CD4-positive, CD25-positive, alpha-beta regulatory T cell (primary cell): Measurements from ENCODE around the gene GCA. TPM values are rescaled to one million over a fixed set of nuclear protein-coding genes. Genes with fewer than 3 reads are reported as not detected.

Experiments used
- ATAC-seq, 2 donors: fragments of 150-1000 bp; cut with Tn5 transposase; one replicate each; pipeline ENCODE4 v1.10.0; 2021; ENCODE audit warnings: low read depth in 2 of 2, moderate number of reproducible peaks in 2 of 2, moderate library complexity in 1 of 2
- DNase-seq, 3 donors: peaks; one replicate each; pipeline versions ENCODE4 v3.0.0 to v3.0.0-alpha.2; 2012 to 2022; ENCODE audit warnings: mixed read lengths in 1 of 3
- H3K27ac ChIP-seq: one replicate; pipeline ENCODE4 v1.7.0; 2013; ENCODE audit warnings: mild to moderate bottlenecking, low read length; ENCODE audit not compliant: insufficient read depth, poor library complexity, severe bottlenecking
- H3K27me3 ChIP-seq: one replicate; pipeline ENCODE4 v1.7.0; 2013; ENCODE audit warnings: low read length; ENCODE audit not compliant: control insufficient read depth, insufficient read depth
- H3K36me3 ChIP-seq: one replicate; pipeline ENCODE4 v1.7.0; 2013; ENCODE audit warnings: mild to moderate bottlenecking, low read length, moderate library complexity; ENCODE audit not compliant: control insufficient read depth, insufficient read depth
- H3K4me1 ChIP-seq: 2 replicates; pipeline ENCODE4 v1.7.0; 2013; ENCODE audit warnings: mild to moderate bottlenecking, low read length; ENCODE audit not compliant: insufficient read depth, control insufficient read depth, poor library complexity, severe bottlenecking
- H3K4me3 ChIP-seq: one replicate; pipeline ENCODE4 v1.7.0; 2013; ENCODE audit warnings: low read depth, mild to moderate bottlenecking, low read length, moderate library complexity
- H3K9me3 ChIP-seq, 2 experiments: 1 replicate in 1 of 2; 2 replicates in 1 of 2; pipeline ENCODE4 v1.7.0; 2013; ENCODE audit warnings: low read length in 2 of 2, mild to moderate bottlenecking in 1 of 2, moderate library complexity in 1 of 2; ENCODE audit not compliant: control insufficient read depth in 2 of 2
- H3K27ac Mint-ChIP-seq, 3 donors: one replicate each; pipeline ENCODE4 v1.8.0; 2020 to 2022; ENCODE audit warnings: mild to moderate bottlenecking in 3 of 3, mixed read lengths in 3 of 3, moderate library complexity in 2 of 3
- H3K27me3 Mint-ChIP-seq: one replicate; pipeline ENCODE4 v1.8.0; 2022; ENCODE audit warnings: mild to moderate bottlenecking, mixed read lengths
- H3K36me3 Mint-ChIP-seq: one replicate; pipeline ENCODE4 v1.8.0; 2020; ENCODE audit warnings: mixed read lengths
- H3K4me1 Mint-ChIP-seq, 4 donors: one replicate each; pipeline ENCODE4 v1.8.0; 2020 to 2022; ENCODE audit warnings: mixed read lengths in 4 of 4, mild to moderate bottlenecking in 1 of 4
- H3K4me3 Mint-ChIP-seq, 4 donors: one replicate each; pipeline ENCODE4 v1.8.0; 2020 to 2022; ENCODE audit warnings: mild to moderate bottlenecking in 4 of 4, mixed read lengths in 4 of 4, moderate library complexity in 3 of 4
- H3K9me3 Mint-ChIP-seq, 7 donors: one replicate each; pipeline ENCODE4 v1.8.0; 2020 to 2022; ENCODE audit warnings: mixed read lengths in 7 of 7, mild to moderate bottlenecking in 3 of 7, moderate library complexity in 2 of 7
- polyA plus RNA-seq, 4 donors: library from polyadenylated mRNA; unstranded; fragments of 300-500 nt; fragmentation: Illumina TruSeq; gene quantifications; one replicate each; pipeline ENCODE4 v1.2.3, GENCODE V29; 2021
- total RNA-seq: library from RNA; stranded (reverse); gene quantifications from one replicate; pipeline ENCODE4 v1.2.3, GENCODE V29; 2022

The GCA gene
- total and polyA plus RNA-seq, 5 donors from 2014 or later, result 12.1 to 27.3 (median 25.8) TPM

- Mint-ChIP-seq H3K9me3 (peaks cover 0 to 3% (median 0%) of the 10 kb centered on the region in 7 donors), H3K27ac (no peak overlapping the region), H3K4me1 (no peaks in the 10 kb centered on the region), H3K27me3 (peaks cover 10% of the 10 kb centered on the region), H3K4me3 (no peak overlapping the region), H3K36me3 (no peaks in the 10 kb centered on the region)
- Histone ChIP-seq H3K36me3 (no peaks in the 10 kb centered on the region), H3K4me3 (no peak overlapping the region), H3K27me3 (peaks cover 1% of the 10 kb centered on the region), H3K4me1 (no peaks in the 10 kb centered on the region), H3K9me3 (no peaks in the 10 kb centered on the region), H3K27ac (no peak overlapping the region)
- ATAC-seq (no peak), DNase-seq (no peak)
Observed at GRCh38 chr2:162390801-162391200, 46.9 kb downstream of the GCA start.

- Mint-ChIP-seq H3K9me3 (no peaks in the 10 kb centered on the region), H3K4me3 (no peak overlapping the region), H3K4me1 (no peaks in the 10 kb centered on the region), H3K27ac (no peak overlapping the region), H3K36me3 (no peaks in the 10 kb centered on the region), H3K27me3 (no peaks in the 10 kb centered on the region)
- no peak overlapping the region for H3K4me3 ChIP-seq
- H3K27ac ChIP-seq, result no peak overlapping the region
- no peaks in the 10 kb centered on the region for H3K36me3 ChIP-seq
- no peaks in the 10 kb centered on the region for H3K9me3 ChIP-seq
- ATAC-seq, result no peak
- no peaks in the 10 kb centered on the region for H3K4me1 ChIP-seq
- H3K27me3 ChIP-seq, result no peaks in the 10 kb centered on the region
- no peak for DNase-seq
Observed at GRCh38 chr2:162400336-162400735, 56.4 kb downstream of the GCA start.

GRCh38 chr2:162401871-162402270, 57.9 kb downstream of the GCA start:
- DNase-seq (no peak), ATAC-seq (no peak)
- Histone ChIP-seq H3K4me1 (no peaks in the 10 kb centered on the region), H3K36me3 (no peaks in the 10 kb centered on the region), H3K27me3 (no peaks in the 10 kb centered on the region), H3K9me3 (no peaks in the 10 kb centered on the region), H3K27ac (no peak overlapping the region), H3K4me3 (no peak overlapping the region)
- Mint-ChIP-seq H3K4me1 (no peaks in the 10 kb centered on the region), H3K27me3 (no peaks in the 10 kb centered on the region), H3K9me3 (no peaks in the 10 kb centered on the region), H3K36me3 (no peaks in the 10 kb centered on the region), H3K27ac (no peak overlapping the region), H3K4me3 (no peak overlapping the region)

- H3K9me3 ChIP-seq, result no peaks in the 10 kb centered on the region
- H3K27me3 Mint-ChIP-seq, result no peaks in the 10 kb centered on the region
- no peaks in the 10 kb centered on the region for H3K36me3 Mint-ChIP-seq
- H3K27ac ChIP-seq, result no peak overlapping the region
- no peaks in the 10 kb centered on the region for H3K36me3 ChIP-seq
- H3K4me1 ChIP-seq, result no peaks in the 10 kb centered on the region
- H3K27ac Mint-ChIP-seq, result no peak overlapping the region
- H3K4me1 Mint-ChIP-seq, result no peaks in the 10 kb centered on the region
- H3K4me3 Mint-ChIP-seq, result no peak overlapping the region
- H3K9me3 Mint-ChIP-seq, result no peaks in the 10 kb centered on the region
- no peak overlapping the region for H3K4me3 ChIP-seq
- DNase-seq, result no peak
- ATAC-seq, result no peak
- H3K27me3 ChIP-seq, result no peaks in the 10 kb centered on the region
Observed at GRCh38 chr2:162403884-162404283, 60.0 kb downstream of the GCA start.

Other genes starting within 250 kb of the GCA start
- gene GCG, start 191.9 kb upstream of the GCA start, total RNA-seq, result not detected
- not detected for gene GCG, start 191.9 kb upstream of the GCA start, polyA plus RNA-seq
- gene FAP, start 100.7 kb upstream of the GCA start, total RNA-seq, result not detected
- not detected for gene FAP, start 100.7 kb upstream of the GCA start, polyA plus RNA-seq
- gene IFIH1, start 25.4 kb upstream of the GCA start, total RNA-seq, result 52.8 TPM
- gene IFIH1, start 25.4 kb upstream of the GCA start, polyA plus RNA-seq, result 10 to 100 TPM; 17.2 to 20.0 (median 17.9) TPM